HEK293 (cell line): ENCODE data around the gene DPYD.

ENCODE experiments used
- CTCF ChIP-seq: fragments of 450-650 bp; formaldehyde crosslinking; IDR thresholded peaks from 2 replicates; pipeline ENCODE4 v1.5.1; 2016; ENCODE audit warnings: missing biosample characterization, missing genetic modification characterization
- ZNF530 ChIP-seq: fragments of 450-650 bp; formaldehyde crosslinking; IDR thresholded peaks from 2 replicates; pipeline ENCODE4 v1.5.1; 2016; ENCODE audit warnings: low read depth, missing biosample characterization, missing genetic modification characterization
- ZNF558 ChIP-seq: fragments of 450-650 bp; formaldehyde crosslinking; IDR thresholded peaks from 2 replicates; pipeline ENCODE4 v1.5.1; 2016; ENCODE audit warnings: missing biosample characterization, missing genetic modification characterization
- ZNF596 ChIP-seq: fragments of 450-650 bp; IDR thresholded peaks from 2 replicates; pipeline ENCODE4 v1.5.0; 2018; ENCODE audit warnings: missing biosample characterization, mild to moderate bottlenecking, missing genetic modification characterization, moderate library complexity

DNA sequence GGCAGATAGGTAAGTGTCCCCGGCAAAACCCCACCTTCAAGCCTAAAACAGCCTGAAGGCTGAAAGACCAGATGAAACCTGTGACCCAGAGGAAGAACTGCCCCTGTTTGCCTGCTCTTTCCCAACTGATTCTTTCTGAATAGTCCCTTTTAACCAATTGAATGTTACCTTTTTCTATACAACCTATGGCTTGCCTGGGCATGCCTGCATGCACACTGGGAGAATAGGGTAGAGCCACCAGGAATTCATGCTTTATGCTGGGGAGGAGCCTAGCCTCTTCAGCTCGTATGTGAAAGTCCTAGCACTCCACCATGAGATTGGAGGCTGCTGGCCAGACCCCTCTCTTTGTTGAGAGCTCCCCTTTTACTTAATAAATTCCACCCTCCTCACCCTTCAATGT, 859.2 kb downstream of the DPYD start:
- TF ChIP-seq CTCF (tag by site-specific recombination): no peak
- no peak for TF ChIP-seq ZNF530 (tag by site-specific recombination)
- no peak for TF ChIP-seq ZNF558 (tag by site-specific recombination)
- no peak for TF ChIP-seq ZNF596 (tag by site-specific recombination)
